Stimulated activated naive CD4-positive, alpha-beta T cell treated with Interleukin-2 at 50 U/mL for 16 hours (primary cell): Measurements from ENCODE around the gene SNAI3.
"Not testable (repeated sequence)": the region's sequence is repeated elsewhere in the genome, so short reads cannot be mapped to it uniquely, and the experiment has no call there.

ENCODE experiments used
- DNase-seq: peaks from one replicate; lab custom pipeline; 2025; lab: John Stamatoyannopoulos, UW

Gene SNAI3

GRCh38 chr16:88690341-88691128 is 4.2 kb upstream of the SNAI3 start:
- DNase-seq, result no peak

DNA sequence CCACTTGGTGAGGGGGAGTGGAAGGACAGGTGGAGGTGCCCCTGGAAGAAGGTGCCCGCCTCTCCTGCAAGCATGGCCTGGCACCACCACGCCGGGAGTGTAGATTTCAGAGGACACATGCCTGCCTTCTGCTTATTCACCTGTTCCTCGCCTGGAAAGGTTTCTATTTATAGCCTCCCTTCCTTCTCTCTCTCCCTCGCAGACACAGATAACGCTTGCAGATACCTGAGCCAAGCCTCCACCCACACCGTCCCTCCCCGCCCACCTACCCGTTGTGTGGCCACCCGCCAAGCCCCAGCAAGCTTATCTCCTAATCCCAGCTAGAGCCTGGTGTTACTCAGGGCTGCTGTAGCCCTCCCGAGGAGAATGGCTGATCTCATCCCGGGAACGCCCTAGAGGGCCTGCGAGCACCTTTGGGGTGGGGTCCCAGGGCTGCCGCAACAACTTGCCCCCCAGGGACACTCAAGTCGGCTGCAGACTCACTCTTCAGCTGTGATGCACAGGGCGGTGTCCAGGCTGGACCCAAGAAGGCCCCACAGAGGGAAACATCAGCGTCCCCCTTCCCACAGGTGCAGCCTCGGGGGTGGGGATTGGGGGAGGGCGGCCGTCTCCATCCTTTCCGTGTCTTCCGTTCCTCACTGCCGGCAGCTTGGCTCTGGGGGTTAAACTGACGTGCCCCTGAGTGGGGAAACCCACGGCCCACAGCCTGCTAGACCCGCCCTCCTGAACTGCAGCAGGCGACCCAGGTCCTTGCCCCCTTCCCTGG is 1.9 kb upstream of the SNAI3 start:
- no peak for DNase-seq

- DNase-seq, result no peak
Observed at GRCh38 chr16:88687676-88688012, 1.3 kb upstream of the SNAI3 start.

- DNase-seq, result no peak
Observed at GRCh38 chr16:88687254-88687576, 908 bp upstream of the SNAI3 start.

DNA sequence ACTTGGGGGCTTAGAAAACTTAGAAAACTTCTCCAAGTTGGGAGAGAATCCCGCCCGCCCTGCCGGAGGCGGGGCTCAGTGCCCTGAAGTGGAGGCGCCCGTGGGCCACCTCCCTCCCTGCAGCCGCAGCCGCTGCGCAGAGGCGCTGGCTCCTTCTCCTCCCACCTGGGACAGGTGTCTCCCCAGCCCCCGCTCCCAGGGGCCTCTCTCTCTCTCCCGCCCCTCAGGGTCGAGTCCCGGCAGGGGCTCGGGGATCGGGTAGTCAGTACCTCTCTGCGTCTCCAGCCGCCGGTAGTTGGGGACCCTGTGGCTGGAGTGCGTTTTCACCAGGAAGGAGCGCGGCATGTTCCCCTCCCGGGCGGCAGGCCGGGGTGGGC is 257 bp downstream of the SNAI3 start:
- peak; percentile 47 for DNase-seq

DNA sequence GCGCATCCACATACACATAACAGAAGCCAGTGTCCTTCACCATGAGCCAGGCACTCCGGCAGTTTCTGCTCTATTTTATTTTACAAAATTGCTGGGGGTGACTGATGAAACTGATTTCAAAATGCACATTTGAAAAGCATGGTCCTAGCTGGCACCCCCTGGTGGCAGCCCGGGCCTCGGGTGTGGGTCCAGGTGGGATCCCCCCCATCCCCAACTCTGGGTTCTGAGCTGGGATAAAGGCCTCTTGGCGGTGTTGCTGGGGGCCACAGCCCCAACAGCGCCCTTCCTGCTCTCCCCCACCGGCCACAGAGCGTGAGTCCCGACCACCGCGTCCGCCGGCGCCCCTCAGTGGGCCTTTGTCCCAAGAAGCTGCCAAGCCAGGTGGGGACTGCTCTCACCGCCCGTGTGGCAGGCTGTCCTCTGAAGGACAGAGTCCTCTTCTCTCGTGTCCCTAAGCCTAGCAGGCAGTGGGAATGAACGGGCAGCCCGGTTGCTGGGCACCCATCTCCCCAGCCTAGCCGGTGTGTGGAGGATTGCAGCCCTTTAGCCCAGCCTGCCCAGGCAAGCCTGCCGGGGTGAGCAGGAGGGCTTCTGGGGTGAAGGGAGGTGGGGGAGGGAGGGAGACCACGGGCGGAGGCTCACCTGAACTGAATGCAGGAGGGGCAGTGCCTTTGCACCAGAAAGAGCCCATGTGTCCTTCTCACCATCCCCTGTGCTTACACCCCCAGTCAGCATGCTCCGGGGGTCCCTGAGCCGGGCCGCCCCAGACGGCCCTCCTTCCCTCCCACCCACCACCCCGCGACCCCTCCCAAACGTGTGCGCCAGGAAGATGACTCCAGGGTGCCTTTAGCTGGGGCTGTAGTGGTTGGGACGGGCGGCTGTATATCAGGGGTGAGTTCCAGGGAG is 898 bp downstream of the SNAI3 start:
- DNase-seq, result peak; percentile 64

DNA sequence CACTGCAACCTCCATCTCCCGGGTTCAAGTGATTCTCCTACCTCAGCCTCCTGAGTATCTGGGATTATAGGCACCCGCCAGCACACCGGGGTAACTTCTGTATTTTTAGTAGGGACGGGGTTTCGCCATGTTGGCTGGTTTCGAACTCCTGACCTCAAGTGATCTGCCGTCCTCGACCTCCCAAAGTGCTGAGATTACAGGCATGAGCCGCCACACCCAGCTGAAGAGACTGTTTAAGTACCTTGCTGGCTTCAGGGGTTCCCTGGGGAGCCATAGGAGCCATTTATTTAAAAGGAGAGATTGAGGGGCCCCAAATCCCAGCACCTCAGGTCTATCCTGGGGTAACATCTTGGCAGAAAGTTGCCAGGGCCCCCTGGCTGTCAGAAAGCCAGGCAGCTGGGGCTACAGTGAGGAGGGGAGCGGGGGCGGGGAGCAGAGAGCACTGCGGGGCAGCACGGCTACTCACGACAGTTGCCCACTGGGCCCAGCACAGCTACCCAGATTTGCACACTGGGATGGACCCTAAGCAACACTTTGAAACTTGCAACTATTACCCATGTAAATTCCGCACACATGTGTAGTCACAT is 1.6 kb downstream of the SNAI3 start:
- DNase-seq, result no peak

- DNase-seq, result peak; percentile 68
Observed at GRCh38 chr16:88681709-88682451, 4.4 kb downstream of the SNAI3 start.

GRCh38 chr16:88681084-88681680 is 5.1 kb downstream of the SNAI3 start:
- DNase-seq, result peak; percentile 31

DNA sequence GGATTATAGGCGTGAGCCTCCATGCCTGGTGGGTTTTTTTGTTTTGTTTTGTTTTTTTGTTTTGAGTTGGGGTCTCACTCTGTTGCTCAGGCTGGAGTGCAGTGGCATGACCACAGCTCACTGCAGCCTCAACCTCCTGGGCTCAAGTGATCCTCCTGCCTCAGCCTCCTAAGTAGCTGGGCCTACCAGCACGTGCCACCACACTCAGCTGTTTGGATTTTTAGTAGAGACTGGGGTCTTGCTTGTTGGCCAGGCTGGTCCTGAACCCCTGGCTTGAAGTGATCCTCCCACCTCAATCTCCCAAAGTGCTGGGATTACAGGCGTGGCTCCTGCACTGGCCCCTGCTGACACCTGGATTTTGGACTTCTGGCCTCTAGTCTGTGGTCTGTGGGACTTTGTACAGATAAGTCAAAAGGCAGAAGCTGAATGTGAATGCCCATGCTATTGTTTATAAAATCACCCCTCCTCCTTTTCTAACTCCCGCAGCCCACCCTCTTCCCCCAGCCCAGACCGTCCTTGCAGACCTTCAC is 5.7 kb downstream of the SNAI3 start:
- no peak for DNase-seq

DNA sequence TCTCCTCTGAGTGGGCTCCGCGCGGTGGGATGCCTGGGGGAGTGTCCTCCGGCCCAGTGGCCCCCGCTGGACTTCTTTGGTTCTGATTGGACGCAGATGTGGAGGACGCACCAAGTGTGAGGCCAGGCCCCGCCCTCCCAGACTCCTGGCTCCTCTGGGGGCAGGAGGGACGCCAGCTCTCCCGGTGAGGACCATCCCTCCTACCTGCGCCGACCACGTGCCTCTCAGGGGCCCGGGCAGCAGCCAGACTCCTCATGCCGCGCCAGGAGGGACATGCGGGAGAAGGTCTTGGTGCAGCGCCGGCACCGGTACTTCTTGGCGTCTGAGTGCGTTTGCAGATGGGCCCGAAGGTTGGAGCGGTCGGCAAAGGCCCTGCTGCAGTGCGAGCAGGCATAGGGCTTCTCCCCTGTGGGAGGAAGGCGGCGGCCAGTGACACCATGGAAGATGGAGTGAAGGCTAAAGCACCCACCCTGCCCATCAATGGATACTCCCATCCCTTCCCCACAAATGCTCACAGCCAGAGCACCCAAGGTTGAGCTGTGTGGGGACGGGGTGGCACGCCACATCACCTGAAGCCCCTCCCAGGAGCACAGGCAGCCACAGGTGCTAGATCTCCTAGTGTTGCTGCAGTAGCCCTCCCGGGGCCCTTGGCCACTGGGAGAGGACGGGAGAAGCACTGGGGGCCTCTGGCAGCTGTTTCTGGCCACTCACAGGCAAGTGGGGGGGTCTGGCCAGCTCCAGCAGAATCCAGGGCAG is 7.9 kb downstream of the SNAI3 start:
- no peak for DNase-seq

DNA sequence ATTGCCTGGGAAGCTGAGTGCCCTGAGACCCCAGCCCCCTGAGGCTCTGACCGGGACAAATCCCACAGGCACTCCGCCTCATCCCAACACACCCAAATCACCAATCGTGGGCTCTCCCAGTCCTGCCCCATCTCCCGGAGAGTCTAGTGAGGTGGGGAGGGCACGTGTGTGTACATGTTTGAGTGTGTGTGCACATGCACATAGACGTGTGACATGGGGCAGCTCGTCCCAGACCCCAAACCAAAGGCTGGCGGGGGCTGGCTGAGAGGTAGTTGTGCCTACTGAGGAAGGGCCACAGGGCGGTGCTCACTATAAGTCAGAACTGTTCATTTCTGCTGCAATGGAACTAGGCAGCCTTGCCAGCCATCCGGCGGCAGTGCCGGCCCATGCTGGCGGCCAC is 8.6 kb downstream of the SNAI3 start:
- no peak for DNase-seq

DNA sequence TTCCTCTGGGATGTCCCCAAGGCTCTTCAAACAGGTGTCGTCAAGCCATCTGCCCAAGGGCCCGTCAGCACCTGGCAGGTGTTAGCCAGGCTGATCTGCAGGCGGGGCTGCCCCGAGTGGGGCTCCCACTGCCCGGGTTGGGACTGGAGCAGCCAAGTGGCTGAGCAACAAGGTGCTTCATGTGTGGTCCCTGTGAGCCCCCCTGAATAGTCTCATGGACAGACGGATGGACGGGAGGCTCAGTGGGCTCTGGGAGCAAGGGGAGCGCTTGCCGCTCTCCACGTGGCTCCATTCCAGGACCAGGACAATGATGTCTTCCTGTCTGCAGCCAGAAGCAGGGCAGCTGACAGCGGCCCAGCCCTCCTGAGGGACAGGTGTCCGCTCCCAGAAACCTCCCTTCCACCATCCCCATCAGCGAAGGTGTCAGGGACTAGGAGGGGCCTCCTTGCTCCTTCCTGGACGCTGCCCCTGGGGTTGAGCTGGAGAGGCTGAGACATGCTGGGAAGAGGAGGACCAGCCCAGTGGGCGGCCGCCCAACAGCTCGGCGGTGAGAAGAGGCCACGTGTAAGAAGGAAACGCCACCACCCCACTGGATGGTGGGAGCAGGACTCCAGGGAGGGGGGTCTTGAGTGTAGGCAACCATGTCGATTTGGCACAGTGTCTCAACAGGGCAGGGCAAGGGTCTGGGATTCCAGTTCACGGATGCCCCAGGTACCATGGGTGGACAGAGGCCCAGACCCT is 9.6 kb downstream of the SNAI3 start:
- DNase-seq, result no peak

DNA sequence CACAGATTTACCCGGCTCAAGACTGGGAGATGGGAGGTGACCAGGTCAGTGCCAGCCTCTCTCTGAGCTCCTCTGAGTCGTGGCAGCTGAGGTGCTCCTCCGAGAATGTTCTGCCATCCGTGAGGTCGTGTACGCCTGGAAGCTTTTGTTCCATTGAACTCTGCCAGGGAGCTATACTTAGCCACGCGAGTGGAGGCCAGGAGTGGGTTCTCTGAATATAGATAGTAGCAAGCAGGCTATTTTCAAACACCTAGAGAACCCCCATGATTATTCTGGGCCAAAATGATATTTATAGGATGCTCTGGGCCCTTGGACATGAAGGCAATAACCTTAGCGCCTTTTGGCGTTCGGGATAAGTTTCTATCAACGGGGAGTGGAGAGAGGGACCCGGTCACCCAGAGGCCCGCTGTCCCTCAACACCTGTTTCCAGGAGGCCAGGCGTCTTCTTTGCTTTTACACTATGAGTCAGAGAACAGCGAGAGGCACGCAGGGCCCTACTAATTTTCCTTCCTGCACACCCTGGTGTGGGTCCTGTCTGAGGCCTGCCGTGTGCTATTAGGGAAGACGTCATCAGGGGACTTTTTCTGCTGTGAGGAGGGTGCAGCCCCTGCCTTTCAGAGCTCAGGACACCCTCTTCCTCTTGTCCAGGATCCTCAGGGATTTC is 12.5 kb downstream of the SNAI3 start:
- DNase-seq, result no peak

GRCh38 chr16:88672776-88673175 is 13.5 kb downstream of the SNAI3 start:
- no peak for DNase-seq

- DNase-seq, result no peak
Observed at GRCh38 chr16:88671806-88672205, 14.5 kb downstream of the SNAI3 start.

GRCh38 chr16:88669980-88670379 is 16.3 kb downstream of the SNAI3 start:
- no peak for DNase-seq

- DNase-seq, result not testable (repeated sequence)
Observed at GRCh38 chr16:88669493-88669892, 16.8 kb downstream of the SNAI3 start.

DNA sequence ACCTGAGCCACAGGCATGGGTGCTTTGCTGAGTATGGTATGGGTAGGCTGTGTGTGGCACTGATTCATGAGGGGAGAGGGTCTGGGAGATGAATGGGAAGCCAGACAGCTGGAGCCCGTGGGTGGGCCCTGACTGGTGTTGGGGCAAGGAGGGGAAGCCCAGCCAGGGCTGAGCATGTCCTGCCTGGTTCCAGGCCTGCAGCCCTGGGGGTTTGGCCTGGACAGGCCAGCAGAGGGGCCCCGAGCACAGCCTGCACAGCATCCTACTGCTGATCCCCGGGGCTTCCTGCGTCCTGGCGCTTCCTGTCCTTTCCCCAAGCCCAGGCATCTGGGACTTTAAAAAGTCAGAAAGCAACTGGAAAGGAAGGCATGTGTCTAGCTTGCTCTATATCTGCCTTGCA is 18.8 kb downstream of the SNAI3 start:
- no peak for DNase-seq
